K562 (cell line): ENCODE results near the gene DCST1. TPM values are rescaled to one million over a fixed set of nuclear protein-coding genes. Genes with fewer than 3 reads are reported as not detected.

Experiments used
- ARID4B ChIP-seq: sonication (generic); formaldehyde crosslinking; IDR thresholded peaks from 2 replicates; pipeline ENCODE4 v1.8.0; 2022; ENCODE audit warnings: mild to moderate bottlenecking, missing genetic modification reagents
- ATF7 ChIP-seq: fragments of 450-650 bp; IDR thresholded peaks from 2 replicates; pipeline ENCODE4 v1.7.1; 2014; ENCODE audit warnings: mild to moderate bottlenecking, moderate library complexity
- EZH2 ChIP-seq: IDR thresholded peaks from 2 replicates; pipeline ENCODE4 v1.6.1; 2012; ENCODE audit warnings: low read depth, mild to moderate bottlenecking, inconsistent platforms, low read length, borderline replicate concordance
- HMBOX1 ChIP-seq: sonication (generic); IDR thresholded peaks from 2 replicates; pipeline ENCODE4 v1.6.1; 2016
- HMGXB4 ChIP-seq: sonication (generic); formaldehyde crosslinking; IDR thresholded peaks from 2 replicates; pipeline ENCODE4 v1.8.1; 2023; ENCODE audit warnings: mild to moderate bottlenecking, missing genetic modification reagents
- HNRNPUL1 ChIP-seq: fragments of 200-400 bp; formaldehyde crosslinking; IDR thresholded peaks from 2 replicates; pipeline ENCODE4 v1.6.1; 2017; ENCODE audit warnings: low read length
- HOXB6 ChIP-seq: fragments of 250-450 bp; sonication (Bioruptor Pico); IDR thresholded peaks from 2 replicates; pipeline ENCODE4 v1.5.1; 2022; ENCODE audit warnings: mild to moderate bottlenecking, borderline replicate concordance
- KDM2B ChIP-seq: fragments of 250-450 bp; sonication (Bioruptor Pico); IDR thresholded peaks from 2 replicates; pipeline ENCODE4 v1.8.0; 2021; ENCODE audit warnings: mild to moderate bottlenecking, moderate library complexity
- KLF1 ChIP-seq: fragments of 450-650 bp; IDR thresholded peaks from 2 replicates; pipeline ENCODE4 v1.6.1; 2016; ENCODE audit warnings: missing genetic modification characterization, missing compliant biosample characterization
- POLR2A ChIP-seq: fragments of 450-650 bp; conservative IDR thresholded peaks from 2 replicates; pipeline ENCODE4 v1.6.1; 2016
- RBBP5 ChIP-seq: fragments of 200-600 bp; sonication (generic); IDR thresholded peaks from 2 replicates; pipeline ENCODE4 v1.6.1; 2012; ENCODE audit warnings: borderline replicate concordance, mild to moderate bottlenecking, low read length, control low read depth, inconsistent platforms; ENCODE audit not compliant: insufficient read depth, poor library complexity, severe bottlenecking
- RBFOX2 ChIP-seq: fragments of 200-400 bp; formaldehyde crosslinking; IDR thresholded peaks from 2 replicates; pipeline ENCODE4 v1.6.1; 2017; ENCODE audit warnings: low read depth, mild to moderate bottlenecking, low read length, moderate library complexity
- SAP30 ChIP-seq: fragments of 200-600 bp; sonication (generic); IDR thresholded peaks from 2 replicates; pipeline ENCODE4 v1.6.1; 2012; ENCODE audit warnings: borderline replicate concordance, low read depth, mild to moderate bottlenecking, moderate library complexity, low read length, control low read depth, inconsistent platforms; ENCODE audit not compliant: insufficient read depth, poor library complexity, severe bottlenecking
- STAT5B ChIP-seq: fragments of 250-450 bp; sonication (Bioruptor Pico); IDR thresholded peaks from 2 replicates; pipeline ENCODE4 v1.8.0; 2021; ENCODE audit warnings: mild to moderate bottlenecking, inconsistent platforms
- XRCC3 ChIP-seq: fragments of 450-650 bp; IDR thresholded peaks from 2 replicates; pipeline ENCODE4 v1.6.1; 2017; ENCODE audit warnings: mild to moderate bottlenecking, moderate library complexity
- ZBTB1 ChIP-seq: sonication (generic); formaldehyde crosslinking; IDR thresholded peaks from 2 replicates; pipeline ENCODE4 v1.8.1; 2023; ENCODE audit warnings: missing genetic modification reagents, low read depth, mild to moderate bottlenecking, borderline replicate concordance
- ZFX ChIP-seq: sonication (generic); formaldehyde crosslinking; IDR thresholded peaks from 2 replicates; pipeline ENCODE4 v1.8.0; 2022; ENCODE audit warnings: mild to moderate bottlenecking, missing genetic modification reagents, moderate library complexity
- ZNF518B ChIP-seq: fragments of 250-450 bp; sonication (Bioruptor Pico); IDR thresholded peaks from 2 replicates; pipeline ENCODE4 v1.5.0; 2021; ENCODE audit warnings: mild to moderate bottlenecking, moderate library complexity
- polyA plus RNA-seq, 8 experiments: library from polyadenylated mRNA; depleted of rRNA in 4 of 8; stranded (reverse) in 5 of 8; unstranded in 3 of 8; fragments of >200 nt; fragmentation: Nextera tagmentation in 2 of 8; fragmentation: Illumina TruSeq in 1 of 8; extraction: Ambion mirVana in 2 of 8; extraction: Trizol in 1 of 8; gene quantifications; 2 replicates each; pipeline versions ENCODE4 v1.2.1 to v1.2.3, GENCODE V29; 2011 to 2014; ENCODE audit warnings: inconsistent platforms in 1 of 8, missing spikeins in 1 of 8
- total RNA-seq, 7 experiments: library from RNA; depleted of rRNA in 6 of 7; stranded (reverse); fragments of >200 nt in 6 of 7; fragmentation: Illumina TruSeq in 2 of 7; extraction: Trizol in 2 of 7; gene quantifications; 2 replicates each; pipeline versions ENCODE4 v1.2.1 to v1.2.3, GENCODE V29; 2011 to 2021; ENCODE audit warnings: low replicate concordance in 1 of 7

Gene DCST1
- total and polyA plus RNA-seq, 9 of the 15 experiments (the other 6 are each of a cell fraction or from before 2014, with no cell fraction given) = not detected

- TF ChIP-seq ZFX = peak; percentile 51
- no peak for TF ChIP-seq HOXB6 (CRISPR knock-in tag)
- peak; percentile 59; the same call in 1 of the 2 replicates for TF ChIP-seq KDM2B
- TF ChIP-seq EZH2 = no peak
- no peak for TF ChIP-seq ZNF518B (CRISPR knock-in tag)
- peak; percentile 4; the same call in 1 of the 2 replicates for TF ChIP-seq ARID4B (CRISPR knock-in tag)
- peak; percentile 23; the same call in 1 of the 2 replicates for TF ChIP-seq POLR2A
- TF ChIP-seq RBFOX2 = peak; percentile 67
- TF ChIP-seq KLF1 (tag) = no peak
- peak; percentile 70; the same call in 1 of the 2 replicates for TF ChIP-seq ZBTB1 (CRISPR knock-in tag)
- peak; percentile 1 for TF ChIP-seq RBBP5
- TF ChIP-seq SAP30 = peak; percentile 31
- no peak for TF ChIP-seq STAT5B (CRISPR knock-in tag)
- no peak for TF ChIP-seq HMGXB4 (CRISPR knock-in tag)
- TF ChIP-seq HMBOX1 = no peak
- TF ChIP-seq XRCC3 = no peak
- no peak for TF ChIP-seq HNRNPUL1
- TF ChIP-seq ATF7 = peak; percentile 23; the same call in 1 of the 2 replicates
Observed at GRCh38 chr1:155051342-155051776, 17.7 kb downstream of the DCST1 start (continued).
